Activated T-cell treated with anti-CD3 and anti-CD28 coated beads, Interleukin-2, amount 50 U/mL, for 1 hour (primary cell): Measurements from ENCODE around the gene C1S.

Experiments used
- DNase-seq: peaks from one replicate; pipeline ENCODE4 v3.0.0-alpha.2; 2020

The C1S gene

DNA sequence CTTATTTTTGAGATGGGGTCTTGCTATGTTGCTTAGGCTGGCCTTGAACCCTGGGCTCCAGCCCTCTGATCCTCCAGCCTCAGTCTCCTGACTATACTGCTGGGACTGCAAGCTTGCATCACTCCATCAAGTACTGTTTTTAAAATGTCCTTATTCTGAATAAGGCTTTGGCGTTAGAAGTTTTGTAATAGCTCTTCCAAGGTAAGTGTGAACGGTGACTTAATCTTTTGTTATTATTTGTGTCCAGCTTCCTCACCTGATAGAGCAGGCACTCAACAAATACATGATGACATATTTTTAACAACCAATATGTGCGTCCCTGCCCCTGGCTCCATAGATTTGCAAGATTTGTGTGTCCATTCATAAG lies 47.1 kb downstream of the C1S start:
- DNase-seq, result no peak

DNA sequence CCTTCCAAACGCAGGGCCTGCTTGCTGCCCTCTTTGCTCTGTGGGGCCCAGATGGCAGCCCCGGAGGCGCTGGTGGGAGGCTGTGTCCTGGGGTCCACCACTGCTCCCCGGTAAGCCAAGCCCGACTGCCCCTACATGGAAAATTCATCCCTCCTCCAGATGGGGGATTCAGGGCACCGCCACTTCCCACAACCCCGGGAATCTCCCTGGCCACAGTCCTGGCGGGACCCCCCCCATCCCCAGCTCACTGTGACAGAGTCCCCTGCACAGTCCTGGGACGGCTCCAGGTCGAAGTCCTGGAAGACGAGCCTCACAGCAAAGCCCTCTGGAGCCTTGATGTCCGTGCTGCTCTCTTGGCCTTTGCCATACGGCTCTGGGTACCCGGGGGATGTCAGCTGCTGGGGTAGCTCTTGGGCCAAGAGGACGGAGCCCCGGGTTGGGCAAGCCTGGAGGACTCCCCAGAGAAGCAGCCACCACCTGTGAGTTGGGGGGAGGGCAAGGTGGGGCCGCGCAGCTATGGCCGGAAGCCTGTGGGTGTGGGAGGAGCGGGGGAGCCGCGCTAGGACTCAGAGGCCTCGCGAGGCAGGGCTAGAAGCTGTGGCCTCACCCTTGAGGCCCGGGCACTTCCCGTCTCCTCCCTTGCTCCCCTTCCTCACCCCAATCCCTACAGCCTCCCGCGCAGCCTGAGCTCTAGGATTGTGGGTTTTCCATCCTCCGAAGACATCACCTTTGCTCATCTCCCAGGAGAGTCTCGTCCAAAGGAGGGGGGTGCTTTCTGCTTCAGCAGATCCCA lies 47.7 kb downstream of the C1S start:
- DNase-seq, result peak; percentile 67

DNA sequence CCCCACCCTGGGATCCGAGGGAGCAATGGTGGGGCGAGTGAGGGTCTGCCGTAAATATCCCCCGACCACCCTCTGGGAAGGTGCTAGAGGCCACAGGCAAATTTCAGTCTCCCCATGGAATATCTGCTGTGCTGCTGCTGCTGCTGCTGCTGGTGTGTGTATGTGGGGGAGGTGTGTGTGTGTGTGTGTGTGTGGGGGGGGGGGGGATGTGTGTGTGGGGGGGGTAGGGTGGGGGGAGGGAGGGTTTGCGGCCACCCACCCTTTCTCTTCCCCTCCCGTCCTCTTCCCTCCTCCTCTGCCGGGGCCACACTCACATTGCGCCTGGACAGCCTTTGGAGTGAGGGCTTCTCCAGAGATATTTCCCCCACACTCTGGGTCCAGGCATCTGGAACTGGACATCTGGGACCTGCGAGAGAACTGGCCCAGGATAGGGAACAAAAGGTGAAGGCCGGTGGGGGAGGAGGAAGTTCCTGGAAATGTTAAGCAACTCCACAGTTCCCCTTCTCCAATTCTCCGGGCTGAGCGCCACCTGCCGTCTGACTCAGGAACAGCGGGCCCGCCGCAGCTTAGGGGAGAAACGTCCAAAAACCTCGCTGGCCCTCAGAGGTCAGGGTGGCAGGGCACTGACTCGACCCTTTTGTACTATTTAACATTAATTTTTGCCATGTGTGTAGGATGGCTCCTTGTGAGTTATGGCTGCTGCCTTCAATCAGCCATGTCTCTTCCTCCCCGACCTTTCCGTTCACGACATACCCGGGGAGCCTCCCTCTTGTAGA lies 48.5 kb downstream of the C1S start, which contains the start of gene C1RL:
Gene C1RL, minus strand, starts transcription at position 419 of the 776 bp plus-strand sequence. Its CDS starts 34 bp downstream, at position 385.
- DNase-seq, result peak; percentile 85

DNA sequence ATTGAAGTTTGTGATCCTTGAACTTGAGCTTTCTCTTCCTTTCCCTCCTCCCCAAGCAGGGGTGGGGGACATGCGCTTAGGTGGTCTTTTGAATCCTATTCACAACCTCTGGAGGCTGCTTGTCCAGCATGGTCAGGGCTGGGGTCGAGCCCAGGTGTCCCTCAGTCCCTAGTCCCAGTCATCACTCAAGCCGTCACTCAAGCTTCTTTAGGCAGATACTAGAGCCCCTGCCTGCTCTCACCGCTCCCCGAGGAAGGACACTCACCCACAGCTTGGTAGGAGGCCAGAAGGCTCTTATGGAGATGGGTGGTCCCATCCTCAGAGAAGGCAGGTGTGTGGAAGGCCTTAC lies 49.0 kb downstream of the C1S start:
- DNase-seq, result no peak

DNA sequence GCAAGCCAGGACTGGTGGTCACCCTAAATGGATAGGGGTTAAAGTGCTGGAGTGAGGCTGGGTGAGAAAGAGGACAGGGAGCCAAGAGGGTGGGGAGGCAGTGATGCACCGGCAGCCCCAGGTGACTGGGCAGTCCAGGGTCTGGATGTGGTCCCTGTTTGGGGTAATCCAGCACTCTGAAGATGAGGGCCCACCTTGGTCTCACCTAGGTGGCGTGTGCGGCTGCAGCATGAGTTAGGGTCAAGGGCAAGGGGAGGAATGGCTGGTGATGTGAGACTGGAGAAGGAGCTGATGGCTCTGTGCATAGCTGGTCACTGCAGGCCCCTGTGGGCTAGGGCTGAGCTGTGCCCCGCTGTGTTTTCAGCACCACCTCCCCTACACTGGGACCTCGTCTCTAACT lies 50.1 kb downstream of the C1S start:
- DNase-seq, result no peak

DNA sequence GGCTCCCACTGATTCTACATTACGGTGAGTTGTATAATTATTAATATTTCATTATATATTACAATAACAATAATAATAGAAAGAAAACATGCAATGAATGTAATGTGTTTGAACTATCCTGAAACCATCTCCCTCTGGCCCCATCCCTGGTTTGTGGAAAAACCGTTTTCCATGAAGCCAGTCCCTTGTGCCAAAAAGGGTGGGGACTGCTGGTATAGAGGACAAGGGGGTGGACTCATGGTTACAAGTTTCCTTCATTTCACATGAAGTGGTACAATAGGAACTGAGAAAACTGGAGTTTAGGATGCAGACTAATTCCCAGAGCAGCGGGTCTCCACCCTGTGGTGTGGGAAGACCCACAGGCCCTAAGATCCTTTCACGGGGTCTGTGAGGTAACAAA lies 51.5 kb downstream of the C1S start:
- no peak for DNase-seq

DNA sequence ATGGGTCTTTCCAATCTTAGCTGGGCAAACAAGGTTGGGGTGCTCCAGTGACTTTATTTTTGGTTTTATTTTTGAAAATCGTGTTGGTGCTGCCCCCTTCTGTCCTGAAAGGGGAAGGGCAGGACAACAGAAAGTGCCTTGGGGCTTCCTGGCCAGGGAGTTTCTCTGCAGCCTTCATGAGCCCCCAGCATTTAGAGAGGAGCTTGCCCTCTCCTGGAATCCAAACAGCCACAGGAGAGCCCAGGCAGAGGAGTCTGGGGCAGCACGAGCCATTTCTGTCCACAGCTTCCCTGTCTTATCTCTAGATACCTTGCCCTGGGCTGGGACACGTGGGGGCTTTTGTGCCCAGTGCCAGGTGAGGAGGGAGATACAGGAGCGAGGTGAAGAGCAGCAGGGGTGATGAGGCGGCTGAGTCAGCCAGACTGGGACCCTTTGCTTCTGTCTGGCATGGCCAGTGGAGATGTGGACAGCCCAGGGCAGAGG lies 52.9 kb downstream of the C1S start:
- peak; percentile 40 for DNase-seq

DNA sequence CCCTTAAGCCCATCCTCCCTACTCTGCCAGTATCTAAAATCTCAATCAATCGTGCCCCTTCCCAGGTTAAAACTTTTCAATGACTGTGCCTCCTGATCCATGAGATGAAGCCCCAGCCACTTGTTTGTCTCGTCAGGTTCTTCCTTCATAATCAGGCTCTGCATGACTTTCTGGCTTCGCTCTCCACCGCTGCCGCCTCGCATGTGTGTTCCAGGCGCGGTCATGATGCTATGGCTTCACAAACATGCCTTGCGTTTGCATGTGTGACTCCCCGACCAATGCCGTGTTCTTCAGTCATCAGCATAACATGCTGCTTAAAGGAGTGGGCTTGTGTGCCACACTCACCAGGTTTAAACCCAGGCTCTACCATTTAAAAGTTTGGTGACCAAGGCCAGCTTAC lies 53.5 kb downstream of the C1S start:
- no peak for DNase-seq

DNA sequence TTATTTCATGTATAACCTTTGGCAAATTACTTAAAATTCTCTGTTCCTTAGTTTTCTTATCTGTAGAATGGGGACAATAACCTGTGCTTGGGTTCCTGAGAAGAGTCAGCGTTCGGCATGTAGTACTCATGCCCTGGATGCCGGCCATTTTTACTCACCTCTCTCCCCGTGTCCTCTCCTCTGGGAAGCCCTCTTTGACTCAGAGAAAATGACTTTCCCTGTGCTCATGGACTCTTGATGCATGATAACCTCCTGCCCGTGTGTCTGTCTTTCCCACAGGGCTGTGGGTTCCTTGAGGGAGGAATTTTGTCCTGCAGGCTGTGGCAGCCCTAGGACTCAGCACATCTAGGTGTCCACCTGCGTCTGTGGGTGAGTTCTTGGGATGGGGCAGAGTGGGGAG lies 54.3 kb downstream of the C1S start:
- DNase-seq, result no peak

DNA sequence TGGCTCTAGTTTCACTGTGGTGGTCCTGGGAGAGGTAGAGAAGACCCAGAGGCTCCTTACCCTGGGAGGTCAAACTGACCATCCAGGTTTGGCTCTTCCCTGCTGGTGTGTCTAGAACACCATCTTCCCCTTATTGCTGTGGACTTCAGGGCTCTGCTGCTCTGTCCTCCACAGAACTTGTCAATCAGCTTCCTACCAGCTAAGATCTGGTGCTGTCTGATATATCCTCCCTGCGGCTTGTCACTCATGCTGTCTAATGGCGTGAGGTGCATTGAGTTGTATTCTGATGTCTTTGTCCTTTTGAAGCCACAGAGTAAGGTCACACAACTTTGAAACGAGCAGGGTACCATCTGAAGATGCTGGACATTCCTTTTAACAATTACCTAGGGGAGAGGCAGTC lies 55.7 kb downstream of the C1S start:
- no peak for DNase-seq

DNA sequence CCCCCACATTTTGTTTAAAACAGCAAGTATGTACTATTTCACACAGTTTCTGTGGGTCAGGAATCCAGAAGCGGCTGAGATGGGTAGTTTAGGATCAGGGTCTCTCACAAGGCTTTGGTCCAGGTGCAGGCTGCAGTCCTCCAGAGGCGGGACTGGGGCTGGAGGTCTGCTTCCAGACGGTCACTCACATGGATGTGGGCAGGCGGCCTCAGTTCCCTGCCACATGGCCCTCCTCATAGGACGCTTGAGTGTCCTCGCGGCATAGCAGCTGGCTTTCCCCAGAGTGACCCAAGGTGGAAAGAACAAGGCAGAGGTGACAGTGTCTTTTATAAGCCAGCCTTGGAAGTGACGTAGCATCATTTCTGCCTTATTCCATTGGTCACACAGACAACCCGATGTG lies 56.4 kb downstream of the C1S start:
- DNase-seq, result no peak

DNA sequence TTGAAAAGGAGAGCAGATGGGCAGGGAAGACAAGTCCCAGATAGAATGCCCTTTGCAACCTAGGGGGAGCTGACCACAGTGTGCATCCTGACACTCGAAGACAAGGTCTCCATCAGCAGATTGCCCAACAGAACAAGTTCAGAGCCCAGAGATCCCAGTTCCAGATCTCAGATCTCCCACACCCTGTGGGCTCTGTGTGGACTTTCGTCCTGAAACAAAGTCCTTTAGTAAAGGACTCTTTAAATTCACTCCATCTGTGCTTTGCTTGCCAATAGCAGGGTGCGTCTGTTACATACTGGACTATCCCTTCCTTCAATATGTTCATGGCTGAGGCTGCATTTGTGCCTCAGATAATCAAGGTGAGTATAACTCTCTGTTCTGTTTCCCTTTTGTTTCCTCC lies 57.2 kb downstream of the C1S start:
- no peak for DNase-seq

DNA sequence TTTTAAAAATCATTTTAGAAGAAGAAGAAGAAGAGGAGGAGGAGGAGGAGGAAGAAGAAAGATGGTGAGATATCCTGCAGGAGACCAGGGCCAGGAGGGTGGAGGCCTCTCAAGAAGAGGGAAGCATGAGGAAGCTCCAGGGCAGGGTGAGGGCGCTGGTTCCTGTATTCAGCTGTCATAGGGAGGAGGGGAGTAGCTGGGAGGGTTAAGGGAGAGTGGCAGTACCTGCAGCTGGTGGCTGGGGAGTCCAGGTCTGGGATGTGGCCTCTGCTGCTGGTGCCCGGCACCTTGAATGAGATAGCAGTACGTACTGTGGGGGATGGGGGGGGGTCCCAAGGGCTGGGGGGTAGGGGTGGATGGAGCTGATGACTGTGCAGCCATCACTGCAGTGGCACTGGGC lies 58.4 kb downstream of the C1S start:
- no peak for DNase-seq

DNA sequence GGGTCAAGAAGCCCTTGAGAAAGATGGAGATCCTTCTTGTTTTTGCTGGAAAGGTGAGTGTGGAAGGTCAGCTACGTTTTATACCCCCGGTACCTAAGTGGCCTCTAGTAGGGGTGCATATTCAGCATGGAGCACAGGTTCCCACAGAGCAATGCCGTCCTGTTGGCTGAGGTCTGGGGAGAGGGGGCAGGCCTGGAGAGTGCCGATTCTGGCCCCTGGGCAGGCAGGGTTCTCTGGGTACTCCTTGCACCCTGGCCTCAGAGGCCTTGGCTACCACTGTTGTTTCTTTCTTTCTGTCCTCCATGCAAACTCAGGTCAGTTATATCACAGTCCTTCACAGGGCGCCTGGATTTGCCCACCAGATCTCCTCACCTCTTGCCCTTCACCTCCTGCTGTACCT lies 59.6 kb downstream of the C1S start:
- DNase-seq, result no peak
